GM19328 (cell line): ENCODE measurements around the gene DSCAML1.

Experiments
- ATAC-seq: cut with Tn5 transposase; IDR thresholded peaks from one replicate; pipeline ENCODE4 v1.9.1; 2021; ENCODE audit warnings: mild to moderate bottlenecking, moderate library complexity; ENCODE audit not compliant: unreplicated experiment

Gene DSCAML1

GRCh38 chr11:117620086-117620485 is 176.9 kb downstream of the DSCAML1 start:
- no peak for ATAC-seq

- ATAC-seq: no peak
These were observed 177.4 kb downstream of the DSCAML1 start for GRCh38 chr11:117619661-117620060.

GRCh38 chr11:117618982-117619355 is 178.0 kb downstream of the DSCAML1 start:
- no peak for ATAC-seq

GRCh38 chr11:117618302-117618981 is 178.6 kb downstream of the DSCAML1 start:
- no peak for ATAC-seq

- ATAC-seq: no peak
These were observed 180.0 kb downstream of the DSCAML1 start for GRCh38 chr11:117616979-117617378.

- no peak for ATAC-seq
These were observed 182.3 kb downstream of the DSCAML1 start for GRCh38 chr11:117614728-117615127.

GRCh38 chr11:117613521-117613920 is 183.5 kb downstream of the DSCAML1 start:
- ATAC-seq: no peak

- no peak for ATAC-seq
These were observed 184.8 kb downstream of the DSCAML1 start for GRCh38 chr11:117612177-117612576.

GRCh38 chr11:117610901-117611300 is 186.1 kb downstream of the DSCAML1 start:
- ATAC-seq: no peak

GRCh38 chr11:117610045-117610444 is 187.0 kb downstream of the DSCAML1 start:
- ATAC-seq: no peak

GRCh38 chr11:117607449-117607848 is 189.6 kb downstream of the DSCAML1 start:
- no peak for ATAC-seq

- no peak for ATAC-seq
These were observed 190.2 kb downstream of the DSCAML1 start for GRCh38 chr11:117606790-117607189.

- no peak for ATAC-seq
These were observed 190.8 kb downstream of the DSCAML1 start for GRCh38 chr11:117606211-117606610.

- no peak for ATAC-seq
These were observed 191.7 kb downstream of the DSCAML1 start for GRCh38 chr11:117605331-117605730.

GRCh38 chr11:117604336-117604995 is 192.6 kb downstream of the DSCAML1 start:
- ATAC-seq: no peak

- no peak for ATAC-seq
These were observed 193.1 kb downstream of the DSCAML1 start for GRCh38 chr11:117603932-117604331.

GRCh38 chr11:117601006-117601708 is 195.9 kb downstream of the DSCAML1 start:
- no peak for ATAC-seq

- ATAC-seq: no peak
These were observed 196.7 kb downstream of the DSCAML1 start for GRCh38 chr11:117600234-117600783.

- no peak for ATAC-seq
These were observed 199.9 kb downstream of the DSCAML1 start for GRCh38 chr11:117597071-117597470.

GRCh38 chr11:117595440-117595839 is 201.6 kb downstream of the DSCAML1 start:
- no peak for ATAC-seq

- ATAC-seq: no peak
These were observed 202.3 kb downstream of the DSCAML1 start for GRCh38 chr11:117594721-117595120.

GRCh38 chr11:117593065-117593464 is 204.0 kb downstream of the DSCAML1 start:
- ATAC-seq: no peak
